K562 (cell line): ENCODE results near the gene SMC4. TPM values are rescaled to one million over a fixed set of nuclear protein-coding genes. Genes with fewer than 3 reads are reported as not detected.

Source experiments
- ATAC-seq: fragments of 200-7000 bp; cut with Tn5 transposase; 3 replicates; pipeline ENCODE4 v1.9.1; 2020; ENCODE audit warnings: moderate library complexity
- BruUV-seq: library from RNA; stranded (reverse); fragments of 400-500 nt; replicated peaks from 2 replicates; lab custom pipeline; 2021; lab: Mats Ljungman, UMichigan
- CTCF ChIA-PET: fragments of 300-600 bp; formaldehyde crosslinking; extraction: SDS; loops from one replicate; lab custom pipeline; 2021; ENCODE audit warnings: low intra/inter-chr PET ratio; lab: Yijun Ruan, JAX
- POLR2A ChIA-PET: fragments of 300-600, 350-650 bp; sonication (Branson Sonifier 250); formaldehyde crosslinking; extraction: SDS; loops from one replicate; lab custom pipeline; 2021; ENCODE audit warnings: antibody characterized with exemption, inconsistent platforms; lab: Yijun Ruan, JAX
- DNase-seq, 4 experiments: peaks; one replicate each; pipeline versions ENCODE4 v3.0.0 to v3.0.0-alpha.2; 2011 to 2018; ENCODE audit warnings: low spot score in 3 of 4, mixed read lengths in 3 of 4; ENCODE audit errors: extremely low read depth in 1 of 4
- FAIRE-seq: peaks from 2 replicates; lab custom pipeline; 2011; peaks lifted over from hg19 to GRCh38; lab: Jason Lieb, UNC
- H2AFZ ChIP-seq: 2 replicates; pipeline ENCODE4 v1.6.0; 2011; ENCODE audit warnings: low read depth, low read length, control low read depth, inconsistent platforms
- H3K27ac ChIP-seq: fragments of 200-600 bp; 3 replicates; pipeline ENCODE4 v1.8.0; 2011; ENCODE audit warnings: low read depth, mild to moderate bottlenecking, control low read depth, inconsistent platforms, low read length, moderate library complexity, mixed read lengths; ENCODE audit errors: extremely low read depth
- H3K27me3 ChIP-seq, 2 experiments: fragments of 300-600 bp in 1 of 2; 2 replicates in 1 of 2; 3 replicates in 1 of 2; pipeline versions ENCODE4 v1.6.0 to v1.8.0; 2011; ENCODE audit warnings: inconsistent platforms in 2 of 2, low read length in 2 of 2, mild to moderate bottlenecking in 1 of 2, mixed read lengths in 1 of 2, moderate library complexity in 1 of 2; ENCODE audit not compliant: control insufficient read depth in 2 of 2, insufficient read depth in 2 of 2
- H3K36me3 ChIP-seq: fragments of 300-600 bp; 3 replicates; pipeline ENCODE4 v1.8.0; 2011; ENCODE audit warnings: mild to moderate bottlenecking, low read length, inconsistent platforms; ENCODE audit not compliant: control insufficient read depth, insufficient read depth
- H3K4me1 ChIP-seq, 2 experiments: fragments of 200-600 bp in 1 of 2; replicated peaks in 1 of 2; 2 replicates in 1 of 2; 3 replicates in 1 of 2; pipeline versions ENCODE4 v1.5.1 to v1.8.0; 2011; ENCODE audit warnings: inconsistent platforms in 2 of 2, low read length in 2 of 2, mild to moderate bottlenecking in 1 of 2, mixed read lengths in 1 of 2, moderate library complexity in 1 of 2; ENCODE audit not compliant: control insufficient read depth in 2 of 2, insufficient read depth in 2 of 2
- H3K4me2 ChIP-seq: 2 replicates; pipeline ENCODE4 v1.6.1; 2011; ENCODE audit warnings: low read length, control low read depth, inconsistent platforms, mixed read lengths; ENCODE audit not compliant: insufficient read depth
- H3K4me3 ChIP-seq: fragments of 200-600 bp; sonication (generic), shearing (Covaris generic); 2 replicates; pipeline ENCODE4 v1.5.1; 2016; ENCODE audit warnings: control low read depth, inconsistent platforms
- H3K79me2 ChIP-seq: fragments of 200-600 bp; 3 replicates; pipeline ENCODE4 v1.8.0; 2011; ENCODE audit warnings: low read length, inconsistent platforms; ENCODE audit not compliant: control insufficient read depth, insufficient read depth
- H3K9ac ChIP-seq, 2 experiments: 2 replicates each; pipeline versions ENCODE4 v1.6.0 to v1.6.1; 2011; ENCODE audit warnings: low read depth in 2 of 2, low read length in 2 of 2, control low read depth in 1 of 2, inconsistent platforms in 1 of 2, mild to moderate bottlenecking in 1 of 2, mixed read lengths in 1 of 2; ENCODE audit not compliant: insufficient read depth in 1 of 2
- H3K9me1 ChIP-seq: one replicate; pipeline ENCODE4 v1.6.0; 2011; ENCODE audit warnings: inconsistent platforms, mild to moderate bottlenecking, low read length, moderate library complexity; ENCODE audit not compliant: control insufficient read depth, insufficient read depth
- H3K9me3 ChIP-seq: replicated peaks from 2 replicates; pipeline ENCODE4 v1.5.1; 2011; ENCODE audit warnings: low read depth, low read length, inconsistent platforms; ENCODE audit not compliant: control insufficient read depth, insufficient read depth
- H4K20me1 ChIP-seq: replicated peaks from 2 replicates; pipeline ENCODE4 v1.6.1; 2011; ENCODE audit warnings: low read length, inconsistent platforms, mixed read lengths; ENCODE audit not compliant: control insufficient read depth, insufficient read depth
- AFF4 ChIP-seq: sonication (generic); formaldehyde crosslinking; IDR thresholded peaks from 2 replicates; pipeline ENCODE4 v1.8.0; 2023; ENCODE audit warnings: mild to moderate bottlenecking, missing genetic modification reagents
- ARID3A ChIP-seq: IDR thresholded peaks from 2 replicates; pipeline ENCODE4 v1.6.1; 2012; ENCODE audit warnings: low read depth, low read length, improper control_type of control experiment, borderline replicate concordance
- FOXP4 ChIP-seq: sonication (generic); formaldehyde crosslinking; IDR thresholded peaks from 2 replicates; pipeline ENCODE4 v1.8.0; 2022; ENCODE audit warnings: mild to moderate bottlenecking, missing genetic modification reagents, borderline replicate concordance
- HLTF ChIP-seq: fragments of 450-650 bp; IDR thresholded peaks from 2 replicates; pipeline ENCODE4 v1.6.1; 2016
- HNRNPK ChIP-seq: fragments of 200-400 bp; formaldehyde crosslinking; IDR thresholded peaks from one replicate; pipeline ENCODE4 v1.6.1; 2018; ENCODE audit warnings: mild to moderate bottlenecking, low read depth, low read length; ENCODE audit not compliant: poor library complexity, severe bottlenecking
- KLF16 ChIP-seq: IDR thresholded peaks from 2 replicates; pipeline ENCODE4 v1.6.1; 2016; ENCODE audit warnings: antibody characterized with exemption
- MAFK ChIP-seq: IDR thresholded peaks from 2 replicates; pipeline ENCODE4 v1.6.1; 2011; ENCODE audit warnings: low read length, improper control_type of control experiment
- NFIX ChIP-seq: fragments of 250-450 bp; sonication (Bioruptor Pico); IDR thresholded peaks from 2 replicates; pipeline ENCODE4 v1.4.0; 2020; ENCODE audit warnings: low read depth, mild to moderate bottlenecking, moderate library complexity
- PRPF4 ChIP-seq: fragments of 200-400 bp; formaldehyde crosslinking; IDR thresholded peaks from one replicate; pipeline ENCODE4 v1.6.1; 2017; ENCODE audit warnings: low read length, low read depth, mild to moderate bottlenecking; ENCODE audit not compliant: insufficient read depth, poor library complexity, severe bottlenecking
- ZC3H8 ChIP-seq: fragments of 450-650 bp; IDR thresholded peaks from 2 replicates; pipeline ENCODE4 v1.6.1; 2017
- ZNF436 ChIP-seq: fragments of 250-450, 450-650 bp; sonication (Bioruptor Pico); formaldehyde crosslinking; IDR thresholded peaks from 2 replicates; pipeline ENCODE4 v1.7.0; 2020; ENCODE audit warnings: mild to moderate bottlenecking
- ZNF778 ChIP-seq: fragments of 450-650 bp; formaldehyde crosslinking; IDR thresholded peaks from 2 replicates; pipeline ENCODE4 v1.4.0; 2020; ENCODE audit warnings: mild to moderate bottlenecking, moderate library complexity
- in situ Hi-C: fragments of 300-500 bp; cut with MboI; formaldehyde crosslinking; loops from 4 replicates; pipeline ENCODE4 v1.15.0; 2018; ENCODE audit warnings: inconsistent platforms, mixed read lengths
- intact Hi-C: fragments of 100-400 bp; cut with micrococcal nuclease; formaldehyde crosslinking; loops from 2 replicates; pipeline ENCODE4 v1.14.2; 2022
- polyA plus RNA-seq, 8 experiments: library from polyadenylated mRNA; depleted of rRNA in 4 of 8; stranded (reverse) in 5 of 8; unstranded in 3 of 8; fragments of >200 nt; fragmentation: Nextera tagmentation in 2 of 8; fragmentation: Illumina TruSeq in 1 of 8; extraction: Ambion mirVana in 2 of 8; extraction: Trizol in 1 of 8; gene quantifications; 2 replicates each; pipeline versions ENCODE4 v1.2.1 to v1.2.3, GENCODE V29; 2011 to 2014; ENCODE audit warnings: inconsistent platforms in 1 of 8, missing spikeins in 1 of 8
- total RNA-seq, 7 experiments: library from RNA; depleted of rRNA in 6 of 7; stranded (reverse); fragments of >200 nt in 6 of 7; fragmentation: Illumina TruSeq in 2 of 7; extraction: Trizol in 2 of 7; gene quantifications; 2 replicates each; pipeline versions ENCODE4 v1.2.1 to v1.2.3, GENCODE V29; 2011 to 2021; ENCODE audit warnings: low replicate concordance in 1 of 7

The SMC4 gene
- total and polyA plus RNA-seq, 9 of the 15 experiments (the other 6 are each of a cell fraction or from before 2014, with no cell fraction given): 87.9 to 347 (median 176) TPM

- TF ChIP-seq AFF4 (CRISPR knock-in tag): no peak
- no peak for TF ChIP-seq ARID3A
- TF ChIP-seq KLF16: no peak
- TF ChIP-seq, all 486 proteins: peak for 0
Observed at GRCh38 chr3:160473978-160474377, 74.5 kb downstream of the SMC4 start (continued).

- POLR2A ChIA-PET: interaction anchor here (0.6 to 0.8 kb wide), 2 partner anchors 23 to 267 kb away, joined by 3 to 4 read pairs; no protein-coding TSS in a partner anchor
- no peak overlapping the region for H3K4me2 ChIP-seq
- in situ Hi-C loops: loop anchor here (25.0 kb wide), 1 partner anchor 587 kb away; no protein-coding TSS in a partner anchor
- peaks cover 0 to 3% of the 10 kb centered on the region in 2 experiments; a peak in 1 of 5 replicates for H3K4me1 ChIP-seq
- no peaks in the 10 kb centered on the region for H3K36me3 ChIP-seq
- H3K9me1 ChIP-seq: no peaks in the 10 kb centered on the region
- FAIRE-seq (no peak), ATAC-seq (no peak), DNase-seq (no peak)
- H4K20me1 ChIP-seq: no peaks in the 10 kb centered on the region
- no peak overlapping the region for H2AFZ ChIP-seq
- CTCF ChIA-PET: no interaction called here
- H3K79me2 ChIP-seq: no peaks in the 10 kb centered on the region
- no peak overlapping the region for H3K27ac ChIP-seq
- no peak overlapping the region for H3K9ac ChIP-seq
- peaks cover 0 to 4% of the 10 kb centered on the region in 2 experiments; a peak in 1 of 5 replicates for H3K27me3 ChIP-seq
- H3K9me3 ChIP-seq: peaks cover 5% of the 10 kb centered on the region; the same call in 1 of the 2 replicates
- no TSS peak for BruUV-seq
- no peak overlapping the region for H3K4me3 ChIP-seq
- intact Hi-C loops: no loop called here
- no peak for TF ChIP-seq ZNF778 (CRISPR knock-in tag)
- TF ChIP-seq NFIX (CRISPR knock-in tag): no peak
- no peak for TF ChIP-seq FOXP4 (CRISPR knock-in tag)
- no peak for TF ChIP-seq PRPF4
- no peak for TF ChIP-seq MAFK
- no peak for TF ChIP-seq ZC3H8
- TF ChIP-seq HNRNPK: no peak
- TF ChIP-seq ZNF436 (CRISPR knock-in tag): no peak
- TF ChIP-seq HLTF: no peak
Observed at GRCh38 chr3:160474416-160474838, 75.0 kb downstream of the SMC4 start.
